Measurements from ENCODE around the gene FAAP20.

The FAAP20 gene

DNA sequence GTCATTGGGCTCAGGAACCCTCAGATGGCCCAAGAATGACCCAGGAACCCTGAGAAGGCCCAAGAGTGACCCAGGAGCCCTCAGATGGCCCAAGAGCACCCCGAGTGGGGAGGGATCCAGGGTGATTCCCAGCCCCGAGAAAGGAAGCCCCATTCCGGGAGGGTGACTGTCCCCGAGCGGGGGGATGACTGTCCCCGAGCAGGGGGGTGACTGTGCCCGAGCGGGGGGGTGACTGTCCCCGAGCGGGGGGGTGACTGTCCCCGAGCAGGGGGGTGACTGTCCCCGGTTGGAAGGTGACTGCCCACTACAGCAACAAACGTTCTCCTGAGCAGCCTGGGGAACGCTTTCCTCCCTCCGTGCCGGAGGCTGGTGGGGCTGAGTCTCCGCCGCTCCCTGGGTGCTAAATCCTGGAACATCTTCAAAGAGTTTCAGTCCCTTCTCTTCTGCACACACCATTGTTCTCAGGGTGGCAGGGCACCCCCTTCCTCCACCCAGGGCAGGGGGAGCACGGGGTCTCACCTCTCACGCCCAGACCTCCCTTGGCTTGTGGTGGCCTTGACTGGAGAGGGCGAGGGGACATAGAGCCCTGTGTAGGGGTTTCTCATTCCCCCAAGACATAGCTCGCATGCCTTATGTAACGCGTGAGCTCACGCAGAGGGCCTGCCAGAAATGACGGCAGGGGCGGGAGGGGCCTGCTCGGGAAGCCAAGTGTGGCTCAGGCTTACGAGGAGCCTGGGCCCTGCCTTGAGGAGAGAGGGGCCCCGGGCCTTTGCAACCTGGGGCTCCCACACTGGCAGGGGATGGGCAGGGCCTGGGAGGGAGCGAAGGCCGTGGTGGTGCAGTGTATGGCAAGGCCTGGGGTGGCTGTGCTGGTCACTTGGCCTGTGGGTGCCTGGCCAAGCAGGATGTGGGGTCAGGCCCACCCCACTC, 19.3 kb upstream of the FAAP20 start:
- H3K9ac ChIP-seq (ENCODE audit: low read depth, low read length, poor library complexity, severe bottlenecking) = no peak overlapping the region
- H3K79me2 ChIP-seq (ENCODE audit: insufficient read depth, low read length) = no peaks in the 10 kb centered on the region
- no peak overlapping the region for H3K4me3 ChIP-seq (ENCODE audit: low read length, poor library complexity, severe bottlenecking)
- no peaks in the 10 kb centered on the region for H3K9me3 ChIP-seq (ENCODE audit: insufficient read depth, low read depth, low read length)
- TF ChIP-seq EZH2phosphoT487 (IDR thresholded peaks at IDR 0.05; ENCODE audit: borderline replicate concordance) = no peak
- TF ChIP-seq, protein P1, sequence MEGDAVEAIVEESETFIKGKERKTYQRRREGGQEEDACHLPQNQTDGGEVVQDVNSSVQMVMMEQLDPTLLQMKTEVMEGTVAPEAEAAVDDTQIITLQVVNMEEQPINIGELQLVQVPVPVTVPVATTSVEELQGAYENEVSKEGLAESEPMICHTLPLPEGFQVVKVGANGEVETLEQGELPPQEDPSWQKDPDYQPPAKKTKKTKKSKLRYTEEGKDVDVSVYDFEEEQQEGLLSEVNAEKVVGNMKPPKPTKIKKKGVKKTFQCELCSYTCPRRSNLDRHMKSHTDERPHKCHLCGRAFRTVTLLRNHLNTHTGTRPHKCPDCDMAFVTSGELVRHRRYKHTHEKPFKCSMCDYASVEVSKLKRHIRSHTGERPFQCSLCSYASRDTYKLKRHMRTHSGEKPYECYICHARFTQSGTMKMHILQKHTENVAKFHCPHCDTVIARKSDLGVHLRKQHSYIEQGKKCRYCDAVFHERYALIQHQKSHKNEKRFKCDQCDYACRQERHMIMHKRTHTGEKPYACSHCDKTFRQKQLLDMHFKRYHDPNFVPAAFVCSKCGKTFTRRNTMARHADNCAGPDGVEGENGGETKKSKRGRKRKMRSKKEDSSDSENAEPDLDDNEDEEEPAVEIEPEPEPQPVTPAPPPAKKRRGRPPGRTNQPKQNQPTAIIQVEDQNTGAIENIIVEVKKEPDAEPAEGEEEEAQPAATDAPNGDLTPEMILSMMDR (conservative IDR thresholded peaks at IDR 0.05; ENCODE audit: low read length) = no peak
- no peaks in the 10 kb centered on the region for H3F3A ChIP-seq (ENCODE audit: low read depth)
- H2AFZ ChIP-seq (ENCODE audit: low read length) = no peak overlapping the region
- H4K20me1 ChIP-seq (ENCODE audit: insufficient read depth, low read length, poor library complexity, severe bottlenecking) = no peaks in the 10 kb centered on the region
- no peaks in the 10 kb centered on the region for H3K9me2 ChIP-seq (replicated peaks; ENCODE audit: low read depth, low read length)
- H3K27me3 ChIP-seq (ENCODE audit: insufficient read depth, low read length, poor library complexity, severe bottlenecking) = no peaks in the 10 kb centered on the region
- H3K36me3 ChIP-seq (ENCODE audit: insufficient read depth, low read length) = no peaks in the 10 kb centered on the region
- no peaks in the 10 kb centered on the region for H3K4me1 ChIP-seq (ENCODE audit: insufficient read depth, low read length, poor library complexity, severe bottlenecking)
- H3K4me2 ChIP-seq (ENCODE audit: low read depth, low read length, poor library complexity, severe bottlenecking) = no peak overlapping the region

DNA sequence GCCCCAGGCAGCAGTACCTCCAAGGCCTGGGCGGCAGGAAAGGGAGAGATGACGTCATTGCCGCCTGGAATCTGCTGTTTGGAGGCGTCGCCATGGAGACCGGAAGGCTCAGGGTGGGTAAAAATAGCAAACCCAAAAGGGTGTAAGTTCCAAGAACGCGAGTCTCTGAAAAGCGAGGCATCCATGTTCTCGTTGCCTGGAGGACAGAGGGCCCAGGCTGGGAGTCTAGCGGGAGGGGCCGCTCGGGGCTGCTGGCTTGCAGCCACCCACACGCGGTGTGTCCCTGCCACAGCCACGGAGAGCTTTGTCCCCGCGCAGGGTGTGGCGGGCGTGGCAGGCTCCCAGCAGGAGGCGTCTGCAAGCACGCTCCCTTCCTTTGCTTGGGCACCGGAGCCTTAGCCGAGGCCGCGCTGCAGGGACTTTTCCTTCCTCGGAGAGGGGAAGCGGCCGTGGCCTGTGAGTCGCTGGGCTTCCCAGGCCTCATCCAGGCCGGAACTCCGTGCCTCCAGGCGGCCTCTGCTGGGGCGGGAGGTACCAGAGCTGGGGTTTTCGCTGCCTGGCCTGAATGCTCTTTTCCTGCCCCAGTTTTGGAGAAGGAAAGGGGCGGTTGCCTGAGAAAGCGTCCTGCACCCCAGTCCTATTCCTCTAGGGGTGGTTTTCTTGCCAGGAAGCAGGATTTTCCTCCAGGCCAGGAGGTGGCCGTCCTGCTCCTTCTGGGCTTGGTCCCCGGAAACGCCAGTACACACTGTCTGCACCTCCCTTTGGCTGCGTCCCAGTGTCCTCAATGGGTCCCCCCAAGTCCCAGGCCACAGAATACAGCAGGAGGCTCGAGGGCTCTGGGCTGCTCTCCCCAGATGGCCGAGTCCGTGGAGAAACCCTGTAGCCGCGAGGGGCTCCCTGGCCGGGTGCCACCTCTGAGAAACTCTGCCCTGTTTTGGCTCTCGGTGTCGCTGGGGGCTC, 18.2 kb upstream of the FAAP20 start:
- H3K36me3 ChIP-seq (ENCODE audit: insufficient read depth, low read length) = no peaks in the 10 kb centered on the region
- H3K4me2 ChIP-seq (ENCODE audit: low read depth, low read length, poor library complexity, severe bottlenecking) = no peak overlapping the region
- H3F3A ChIP-seq (ENCODE audit: low read depth) = no peaks in the 10 kb centered on the region
- H3K4me3 ChIP-seq (ENCODE audit: low read length, poor library complexity, severe bottlenecking) = no peak overlapping the region
- no peak for TF ChIP-seq EZH2phosphoT487 (IDR thresholded peaks at IDR 0.05; ENCODE audit: borderline replicate concordance)
- TF ChIP-seq, protein P1 (conservative IDR thresholded peaks at IDR 0.05; ENCODE audit: low read length) = no peak
- no peaks in the 10 kb centered on the region for H4K20me1 ChIP-seq (ENCODE audit: insufficient read depth, low read length, poor library complexity, severe bottlenecking)
- H2AFZ ChIP-seq (ENCODE audit: low read length) = no peak overlapping the region
- H3K9me2 ChIP-seq (replicated peaks; ENCODE audit: low read depth, low read length) = no peaks in the 10 kb centered on the region
- H3K27me3 ChIP-seq (ENCODE audit: insufficient read depth, low read length, poor library complexity, severe bottlenecking) = no peaks in the 10 kb centered on the region
- H3K4me1 ChIP-seq (ENCODE audit: insufficient read depth, low read length, poor library complexity, severe bottlenecking) = no peaks in the 10 kb centered on the region
- no peaks in the 10 kb centered on the region for H3K9me3 ChIP-seq (ENCODE audit: insufficient read depth, low read depth, low read length)
- H3K9ac ChIP-seq (ENCODE audit: low read depth, low read length, poor library complexity, severe bottlenecking) = no peak overlapping the region
- no peaks in the 10 kb centered on the region for H3K79me2 ChIP-seq (ENCODE audit: insufficient read depth, low read length)

DNA sequence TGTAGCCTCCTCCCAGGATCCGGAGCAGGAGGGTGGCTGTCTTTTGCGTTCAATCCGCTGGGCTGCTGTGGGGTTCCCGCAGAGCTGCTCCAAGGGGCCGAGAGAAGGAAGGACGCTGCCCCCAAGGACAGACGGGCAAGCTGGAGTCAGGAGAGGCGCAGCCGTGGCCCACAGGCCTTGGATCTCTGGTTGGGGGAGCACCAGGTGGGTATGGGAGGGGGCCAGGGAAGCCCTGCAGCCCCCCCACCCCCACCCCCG, 17.6 kb upstream of the FAAP20 start:
- H3K4me1 ChIP-seq (ENCODE audit: insufficient read depth, low read length, poor library complexity, severe bottlenecking) = no peaks in the 10 kb centered on the region
- no peak overlapping the region for H3K4me3 ChIP-seq (ENCODE audit: low read length, poor library complexity, severe bottlenecking)

More for the DNA sequence above, 17.6 kb upstream of the FAAP20 start:
- Histone ChIP-seq H3F3A (ENCODE audit: low read depth) (no peaks in the 10 kb centered on the region), H3K36me3 (ENCODE audit: insufficient read depth, low read length) (no peaks in the 10 kb centered on the region), H3K9me3 (ENCODE audit: insufficient read depth, low read depth, low read length) (no peaks in the 10 kb centered on the region), H3K4me2 (ENCODE audit: low read depth, low read length, poor library complexity, severe bottlenecking) (no peak overlapping the region), H4K20me1 (ENCODE audit: insufficient read depth, low read length, poor library complexity, severe bottlenecking) (no peaks in the 10 kb centered on the region), H3K9ac (ENCODE audit: low read depth, low read length, poor library complexity, severe bottlenecking) (no peak overlapping the region), H3K27me3 (ENCODE audit: insufficient read depth, low read length, poor library complexity, severe bottlenecking) (no peaks in the 10 kb centered on the region), H3K9me2 (replicated peaks; ENCODE audit: low read depth, low read length) (no peaks in the 10 kb centered on the region), H3K79me2 (ENCODE audit: insufficient read depth, low read length) (no peaks in the 10 kb centered on the region), H2AFZ (ENCODE audit: low read length) (no peak overlapping the region)
- TF ChIP-seq, protein P1 (conservative IDR thresholded peaks at IDR 0.05; ENCODE audit: low read length) = no peak
- TF ChIP-seq EZH2phosphoT487 (IDR thresholded peaks at IDR 0.05; ENCODE audit: borderline replicate concordance) = no peak

Measured in Loucy (cell line).